HepG2 (cell line): Measurements from ENCODE around the gene TAF3. TPM values are rescaled to one million over a fixed set of nuclear protein-coding genes. Genes with fewer than 3 reads are reported as not detected.

ENCODE experiments used
- ERF ChIP-seq: IDR thresholded peaks from 2 replicates; pipeline ENCODE4 v1.6.1; 2018; ENCODE audit warnings: missing biosample characterization, missing genetic modification reagents
- MBNL3 ChIP-seq: fragments of 250-450 bp; sonication (Bioruptor Pico); conservative IDR thresholded peaks from 2 replicates; pipeline ENCODE4 v1.8.0; 2022; ENCODE audit warnings: mild to moderate bottlenecking, inconsistent platforms
- PAWR ChIP-seq: sonication (generic); formaldehyde crosslinking; IDR thresholded peaks from 2 replicates; pipeline ENCODE4 v1.4.0; 2020; ENCODE audit warnings: missing genetic modification reagents, mild to moderate bottlenecking, borderline replicate concordance
- REXO4 ChIP-seq: sonication (generic); formaldehyde crosslinking; IDR thresholded peaks from 2 replicates; pipeline ENCODE4 v1.8.0; 2022; ENCODE audit warnings: missing genetic modification reagents, mild to moderate bottlenecking, borderline replicate concordance
- SETDB1 ChIP-seq: sonication (generic); formaldehyde crosslinking; IDR thresholded peaks from 2 replicates; pipeline ENCODE4 v1.5.1; 2020; ENCODE audit warnings: missing genetic modification reagents, mild to moderate bottlenecking, borderline replicate concordance
- SNAI1 ChIP-seq: sonication (generic); formaldehyde crosslinking; IDR thresholded peaks from 2 replicates; pipeline ENCODE4 v1.5.0; 2020; ENCODE audit warnings: mild to moderate bottlenecking, missing genetic modification reagents, borderline replicate concordance
- TAF15 ChIP-seq: fragments of 200-400 bp; formaldehyde crosslinking; IDR thresholded peaks from one replicate; pipeline ENCODE4 v1.6.1; 2018; ENCODE audit warnings: mild to moderate bottlenecking, low read depth, low read length; ENCODE audit not compliant: poor library complexity, severe bottlenecking
- TCF12 ChIP-seq, 2 experiments: fragments of 450-650 bp in 1 of 2; sonication (generic) in 1 of 2; formaldehyde crosslinking in 1 of 2; IDR thresholded peaks; 2 replicates each; pipeline versions ENCODE4 v1.6.1 to v1.8.0; 2017 to 2022; ENCODE audit warnings: antibody characterized with exemption in 1 of 2, mild to moderate bottlenecking in 1 of 2, missing genetic modification reagents in 1 of 2, moderate library complexity in 1 of 2
- TFDP2 ChIP-seq: sonication (generic); formaldehyde crosslinking; IDR thresholded peaks from 2 replicates; pipeline ENCODE4 v1.4.0; 2020; ENCODE audit warnings: missing genetic modification reagents
- ZBTB33 ChIP-seq: sonication (generic); formaldehyde crosslinking; IDR thresholded peaks from 2 replicates; pipeline ENCODE4 v1.4.0; 2020; ENCODE audit warnings: missing genetic modification reagents
- ZFP41 ChIP-seq: sonication (generic); formaldehyde crosslinking; IDR thresholded peaks from 2 replicates; pipeline ENCODE4 v1.4.0; 2020; ENCODE audit warnings: mild to moderate bottlenecking, missing genetic modification reagents, borderline replicate concordance
- ZSCAN25 ChIP-seq: sonication (generic); formaldehyde crosslinking; IDR thresholded peaks from 2 replicates; pipeline ENCODE4 v1.8.0; 2022; ENCODE audit warnings: mild to moderate bottlenecking, missing genetic modification reagents
- ZSCAN29 ChIP-seq: sonication (generic); formaldehyde crosslinking; conservative IDR thresholded peaks from 2 replicates; pipeline ENCODE4 v1.4.0; 2020; ENCODE audit warnings: mild to moderate bottlenecking, missing genetic modification reagents
- polyA plus RNA-seq, 8 experiments: library from polyadenylated mRNA; depleted of rRNA in 3 of 8; stranded (reverse) in 7 of 8; unstranded in 1 of 8; fragments of >200 nt; fragmentation: Illumina TruSeq in 4 of 8; extraction: Trizol in 4 of 8; gene quantifications; 2 replicates each; pipeline versions ENCODE4 v1.2.1 to v1.2.3, GENCODE V29; 2011 to 2016; ENCODE audit warnings: low read depth in 4 of 8, missing spikeins in 1 of 8, mixed read lengths in 1 of 8; ENCODE audit not compliant: insufficient read depth in 1 of 8
- total RNA-seq, 5 experiments: library from RNA; depleted of rRNA; stranded (reverse); fragments of >200 nt; fragmentation: Illumina TruSeq; extraction: Trizol; gene quantifications; 2 replicates each; pipeline ENCODE4 v1.2.3, GENCODE V29; 2016; ENCODE audit warnings: low read depth in 1 of 5
- TF ChIP-seq, protein P1 (sequence below): sonication (generic); formaldehyde crosslinking; IDR thresholded peaks from 2 replicates; pipeline ENCODE4 v1.8.0; 2022; ENCODE audit warnings: mild to moderate bottlenecking, missing genetic modification reagents

TAF3 gene
- total and polyA plus RNA-seq, 2 of the 13 experiments (the other 11 are each of a cell fraction or from before 2014, with no cell fraction given), result 1.7 to 2.9 TPM

DNA sequence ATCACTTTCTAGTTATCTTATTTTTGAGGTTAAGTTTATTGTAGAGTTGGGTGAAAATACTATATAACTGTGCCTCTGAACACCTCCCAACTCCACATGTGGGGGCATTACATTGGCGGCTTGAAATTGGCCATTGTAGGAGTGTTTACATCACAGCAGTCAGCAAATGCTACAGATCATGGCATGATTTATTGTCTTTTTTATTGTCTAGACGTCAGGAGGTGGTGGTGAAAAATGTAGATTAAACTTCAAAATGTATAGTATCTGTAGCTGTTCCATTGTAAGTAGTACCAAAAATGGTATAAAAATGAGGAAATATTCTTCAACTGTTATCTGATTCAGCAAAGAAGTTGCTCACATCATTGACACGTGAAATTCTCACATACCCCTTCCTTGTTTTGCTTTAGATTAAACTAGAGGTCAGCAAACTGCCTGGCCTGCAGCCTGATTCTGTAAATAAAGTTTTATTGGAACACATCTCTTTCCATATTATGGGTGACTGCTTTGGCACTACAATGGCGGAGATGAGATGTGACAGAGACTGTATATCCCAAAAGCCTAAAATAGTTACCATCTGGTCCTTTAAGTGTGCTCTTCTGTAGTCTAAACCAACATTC is 35.0 kb downstream of the TAF3 start (continued):
- TF ChIP-seq TCF12 (IDR thresholded peaks at IDR 0.05) (no peak), TCF12 (CRISPR knock-in tag; IDR thresholded peaks at IDR 0.05) (no peak), ZFP41 (CRISPR knock-in tag) (no peak), ERF (CRISPR knock-in tag) (no peak), SETDB1 (CRISPR knock-in tag) (no peak), TFDP2 (no peak), ZSCAN25 (no peak), TAF15 (no peak), PAWR (CRISPR knock-in tag) (no peak), SNAI1 (CRISPR knock-in tag) (no peak), ZSCAN29 (CRISPR knock-in tag) (no peak), REXO4 (no peak), MBNL3 (CRISPR knock-in tag) (no peak), ZBTB33 (CRISPR knock-in tag) (no peak)
- TF ChIP-seq, protein P1, sequence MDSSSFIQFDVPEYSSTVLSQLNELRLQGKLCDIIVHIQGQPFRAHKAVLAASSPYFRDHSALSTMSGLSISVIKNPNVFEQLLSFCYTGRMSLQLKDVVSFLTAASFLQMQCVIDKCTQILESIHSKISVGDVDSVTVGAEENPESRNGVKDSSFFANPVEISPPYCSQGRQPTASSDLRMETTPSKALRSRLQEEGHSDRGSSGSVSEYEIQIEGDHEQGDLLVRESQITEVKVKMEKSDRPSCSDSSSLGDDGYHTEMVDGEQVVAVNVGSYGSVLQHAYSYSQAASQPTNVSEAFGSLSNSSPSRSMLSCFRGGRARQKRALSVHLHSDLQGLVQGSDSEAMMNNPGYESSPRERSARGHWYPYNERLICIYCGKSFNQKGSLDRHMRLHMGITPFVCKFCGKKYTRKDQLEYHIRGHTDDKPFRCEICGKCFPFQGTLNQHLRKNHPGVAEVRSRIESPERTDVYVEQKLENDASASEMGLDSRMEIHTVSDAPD, result no peak
